Upper lobe of left lung (tissue), 6 donors: ENCODE results near the gene ZNF628. TPM values are rescaled to one million over a fixed set of nuclear protein-coding genes. Genes with fewer than 3 reads are reported as not detected.
A peak's percentile ranks its signal among the peaks of the same experiment; 100 is the strongest.

Experiments
- ATAC-seq, 2 donors: fragments of 200-7000 bp; cut with Tn5 transposase; one replicate each; pipeline ENCODE4 v1.9.1; 2022; ENCODE audit warnings: mild to moderate bottlenecking in 2 of 2, moderate library complexity in 2 of 2; ENCODE audit not compliant: low FRiP score in 2 of 2
- DNase-seq, 2 donors: peaks; one replicate each; pipeline ENCODE4 v3.0.0-alpha.2; 2019 to 2020
- H3K27ac ChIP-seq, 4 donors: fragments of 200-600 bp; sonication (generic); one replicate each; pipeline ENCODE4 v1.5.1; 2016 to 2019
- H3K27me3 ChIP-seq, 4 donors: fragments of 200-600 bp; sonication (generic); one replicate each; pipeline ENCODE4 v1.5.1; 2017 to 2019
- H3K36me3 ChIP-seq, 4 donors: fragments of 200-600 bp; sonication (generic); one replicate each; pipeline ENCODE4 v1.5.1; 2016 to 2019
- H3K4me1 ChIP-seq, 4 donors: fragments of 200-600 bp; sonication (generic); one replicate each; pipeline ENCODE4 v1.5.1; 2018 to 2019
- H3K4me3 ChIP-seq, 4 donors: fragments of 200-600 bp; sonication (generic); one replicate each; pipeline ENCODE4 v1.5.1; 2017 to 2019; ENCODE audit warnings: mild to moderate bottlenecking in 2 of 4, moderate library complexity in 1 of 4
- H3K9me3 ChIP-seq, 4 donors: fragments of 200-600 bp; sonication (generic); one replicate each; pipeline ENCODE4 v1.5.1; 2018 to 2019
- EP300 ChIP-seq, 4 donors: sonication (generic); formaldehyde crosslinking; IDR thresholded peaks; one replicate each; pipeline ENCODE4 v1.5.1; 2017; ENCODE audit warnings: antibody characterized with exemption in 4 of 4, control low read depth in 2 of 4
- POLR2A ChIP-seq, 4 donors: fragments of 450-650 bp; IDR thresholded peaks; one replicate each; pipeline ENCODE4 v1.5.1; 2016 to 2017; ENCODE audit warnings: antibody characterized with exemption in 4 of 4, mild to moderate bottlenecking in 2 of 4
- POLR2AphosphoS5 ChIP-seq, 2 donors: sonication (generic); formaldehyde crosslinking; IDR thresholded peaks; one replicate each; pipeline ENCODE4 v1.5.1; 2017; ENCODE audit warnings: antibody characterized with exemption in 2 of 2
- WGBS, 2 donors: methylation state at CpG; one replicate each; pipeline ENCODE4 v1.1.5; 2017 to 2018; 5-methylcytosine and 5-hydroxymethylcytosine counted together
- total RNA-seq, 6 donors: library from RNA; depleted of rRNA in 4 of 6; stranded (reverse); fragments of >200 nt in 4 of 6; gene quantifications; one replicate each; pipeline versions ENCODE4 v1.1.0 to v1.2.1, GENCODE V29; 2016 to 2021
- TF ChIP-seq, protein P1 (sequence below), 6 experiments: fragments of 450-650 bp in 4 of 6; fragments of 200-600 bp in 2 of 6; sonication (generic) in 2 of 6; IDR thresholded peaks; one replicate each; pipeline ENCODE4 v1.5.1; 2016 to 2019; ENCODE audit warnings: antibody characterized with exemption in 6 of 6
- donor health status: DM: no; HTN: no; CAD: no; lungs with moderate emphysema.
- donor health status: DM: no; HTN: yes; CAD: no; lungs with severe emphysema.

Gene ZNF628
- total RNA-seq, 6 donors from 2014 or later: 9.9 to 32.1 (median 12.4) TPM

DNA sequence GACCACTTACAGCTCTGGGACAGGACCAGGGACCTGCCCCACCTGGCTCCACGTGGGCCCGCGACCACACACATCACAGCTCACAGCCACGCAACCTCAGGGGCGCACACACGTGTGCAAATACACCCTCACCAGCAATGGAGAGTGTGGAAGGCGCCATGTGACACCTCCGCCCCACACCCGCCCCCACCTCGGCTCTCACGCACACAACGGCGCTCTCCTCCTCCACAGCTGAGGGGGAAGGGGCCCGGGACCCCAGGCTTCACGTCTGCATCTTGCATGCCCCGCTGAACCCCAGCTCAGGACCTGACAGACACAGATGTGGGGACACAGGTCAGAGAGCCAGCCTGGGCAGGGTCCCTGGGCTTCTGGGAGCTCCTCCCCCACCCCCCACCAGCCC, 26.9 kb upstream of the ZNF628 start:
- Histone ChIP-seq H3K4me1 (peaks cover 15 to 22% (median 20%) of the 10 kb centered on the region in 4 donors), H3K9me3 (no peaks in the 10 kb centered on the region), H3K36me3 (peaks cover 0 to 7% (median 0%) of the 10 kb centered on the region in 4 donors), H3K27ac (no peak overlapping the region), H3K27me3 (peaks cover 7 to 28% (median 20%) of the 10 kb centered on the region in 4 donors), H3K4me3 (no peak overlapping the region)
- DNase-seq (no peak), ATAC-seq (no peak)
- WGBS, 2 donors: 38 to 40% methylated on average over 5 to 16 of the region's 16 CpGs
- TF ChIP-seq, protein P1, sequence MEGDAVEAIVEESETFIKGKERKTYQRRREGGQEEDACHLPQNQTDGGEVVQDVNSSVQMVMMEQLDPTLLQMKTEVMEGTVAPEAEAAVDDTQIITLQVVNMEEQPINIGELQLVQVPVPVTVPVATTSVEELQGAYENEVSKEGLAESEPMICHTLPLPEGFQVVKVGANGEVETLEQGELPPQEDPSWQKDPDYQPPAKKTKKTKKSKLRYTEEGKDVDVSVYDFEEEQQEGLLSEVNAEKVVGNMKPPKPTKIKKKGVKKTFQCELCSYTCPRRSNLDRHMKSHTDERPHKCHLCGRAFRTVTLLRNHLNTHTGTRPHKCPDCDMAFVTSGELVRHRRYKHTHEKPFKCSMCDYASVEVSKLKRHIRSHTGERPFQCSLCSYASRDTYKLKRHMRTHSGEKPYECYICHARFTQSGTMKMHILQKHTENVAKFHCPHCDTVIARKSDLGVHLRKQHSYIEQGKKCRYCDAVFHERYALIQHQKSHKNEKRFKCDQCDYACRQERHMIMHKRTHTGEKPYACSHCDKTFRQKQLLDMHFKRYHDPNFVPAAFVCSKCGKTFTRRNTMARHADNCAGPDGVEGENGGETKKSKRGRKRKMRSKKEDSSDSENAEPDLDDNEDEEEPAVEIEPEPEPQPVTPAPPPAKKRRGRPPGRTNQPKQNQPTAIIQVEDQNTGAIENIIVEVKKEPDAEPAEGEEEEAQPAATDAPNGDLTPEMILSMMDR (IDR thresholded peaks at IDR 0.05): no peak
- TF ChIP-seq POLR2A (IDR thresholded peaks at IDR 0.05): no peak
- no peak for TF ChIP-seq POLR2AphosphoS5 (IDR thresholded peaks at IDR 0.05)
- no peak for TF ChIP-seq EP300 (IDR thresholded peaks at IDR 0.05)

DNA sequence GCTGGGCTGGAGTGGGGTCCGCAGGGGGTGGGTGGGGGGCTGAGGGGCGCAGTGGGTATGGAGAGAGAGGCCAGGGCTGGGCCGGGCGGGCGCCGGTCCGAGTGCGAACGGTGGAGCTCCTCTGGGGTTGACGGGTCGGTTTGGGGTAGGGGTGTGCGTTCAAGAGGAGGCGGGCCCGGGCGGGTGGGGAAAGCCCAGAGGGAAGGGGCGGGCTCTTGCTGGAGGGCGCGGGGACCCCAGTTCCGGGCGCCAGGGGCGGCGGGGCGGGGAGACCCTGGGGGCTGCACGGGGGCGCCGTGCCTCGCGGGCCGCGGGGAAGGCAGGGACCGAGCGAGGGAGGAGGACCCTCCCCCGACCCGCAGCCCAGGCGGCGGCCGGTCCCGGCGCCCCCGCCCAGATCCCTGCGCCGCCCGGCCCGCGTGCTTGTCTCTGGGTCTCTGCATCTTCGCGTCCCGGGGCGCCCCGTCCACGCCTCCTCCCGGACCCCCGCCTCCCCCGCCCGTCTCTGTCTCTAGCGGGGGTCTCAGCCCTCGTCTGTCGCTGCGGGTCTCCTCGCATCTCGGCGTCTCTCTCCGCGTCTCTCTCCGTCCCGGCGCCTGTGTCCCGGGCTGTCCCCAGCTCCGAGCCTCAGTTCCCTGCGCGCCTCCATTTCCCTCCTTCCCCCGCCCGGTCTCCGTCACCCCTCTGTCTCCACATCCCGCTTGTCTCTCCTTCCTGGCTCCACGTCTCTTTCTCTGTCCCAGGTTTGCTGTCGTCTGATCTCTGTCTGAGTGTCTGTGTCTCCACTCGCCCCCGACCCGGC, 25.1 kb upstream of the ZNF628 start:
- H3K9me3 ChIP-seq: no peaks in the 10 kb centered on the region
- peak overlapping the region in 2 of 4 donors; percentile 10 to 21 for H3K4me3 ChIP-seq
- DNase-seq: peak in 1 of 2 donors; percentile 85
- peaks cover 7 to 27% (median 16%) of the 10 kb centered on the region in 4 donors for H3K27me3 ChIP-seq
- H3K36me3 ChIP-seq: peaks cover 0 to 20% (median 9%) of the 10 kb centered on the region in 4 donors
- H3K4me1 ChIP-seq: peaks cover 15 to 22% (median 20%) of the 10 kb centered on the region in 4 donors
- TF ChIP-seq, protein P1 (IDR thresholded peaks at IDR 0.05): no peak
- no peak for TF ChIP-seq POLR2A (IDR thresholded peaks at IDR 0.05)
- no peak for TF ChIP-seq EP300 (IDR thresholded peaks at IDR 0.05)
- TF ChIP-seq POLR2AphosphoS5 (IDR thresholded peaks at IDR 0.05): no peak
- WGBS, 2 donors: 1 to 3% methylated on average over 23 to 34 of the region's 80 CpGs
- H3K27ac ChIP-seq: no peak overlapping the region
- peak in 1 of 2 donors; percentile 8 for ATAC-seq

DNA sequence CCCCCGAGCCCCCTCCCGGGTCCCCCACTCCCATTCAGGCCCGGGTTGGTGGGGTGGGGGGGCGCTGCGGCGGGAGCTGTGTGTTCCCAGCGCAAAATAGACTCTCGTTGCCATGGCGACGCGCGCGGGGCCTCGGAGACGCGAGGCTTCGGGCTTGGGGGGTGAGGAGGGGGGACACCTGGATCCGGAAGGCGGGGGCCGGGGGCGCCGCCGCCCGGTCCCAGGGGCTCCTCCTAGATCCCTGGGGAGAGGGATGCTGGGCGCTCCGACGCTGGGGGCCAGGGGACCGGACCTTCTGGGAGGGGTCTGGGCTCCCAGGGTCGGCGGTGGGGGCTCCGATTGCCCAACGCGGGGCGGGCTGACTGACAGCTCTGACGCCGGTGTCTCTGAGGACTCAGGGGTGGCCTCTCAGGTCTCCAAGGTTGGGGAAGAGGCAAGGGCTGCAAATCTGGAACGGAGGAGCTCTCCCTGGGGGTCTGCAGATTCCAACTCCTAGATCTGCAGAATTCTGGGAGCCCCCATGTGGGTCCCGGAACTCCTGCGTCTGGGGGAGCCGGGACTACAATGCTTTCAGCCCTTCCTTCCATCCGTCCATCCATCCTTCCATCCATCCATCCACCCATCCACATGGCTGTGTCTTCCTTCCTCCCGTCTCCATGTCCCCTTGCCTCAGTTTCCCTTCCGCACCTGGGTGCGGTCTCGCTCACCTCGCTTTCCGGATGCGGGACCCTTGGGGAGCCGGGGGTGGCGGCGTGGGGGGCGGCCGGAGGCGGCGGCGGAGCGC, 24.3 kb upstream of the ZNF628 start:
- ATAC-seq (no peak), DNase-seq (peak in 1 of 2 donors; percentile 85)

DNA sequence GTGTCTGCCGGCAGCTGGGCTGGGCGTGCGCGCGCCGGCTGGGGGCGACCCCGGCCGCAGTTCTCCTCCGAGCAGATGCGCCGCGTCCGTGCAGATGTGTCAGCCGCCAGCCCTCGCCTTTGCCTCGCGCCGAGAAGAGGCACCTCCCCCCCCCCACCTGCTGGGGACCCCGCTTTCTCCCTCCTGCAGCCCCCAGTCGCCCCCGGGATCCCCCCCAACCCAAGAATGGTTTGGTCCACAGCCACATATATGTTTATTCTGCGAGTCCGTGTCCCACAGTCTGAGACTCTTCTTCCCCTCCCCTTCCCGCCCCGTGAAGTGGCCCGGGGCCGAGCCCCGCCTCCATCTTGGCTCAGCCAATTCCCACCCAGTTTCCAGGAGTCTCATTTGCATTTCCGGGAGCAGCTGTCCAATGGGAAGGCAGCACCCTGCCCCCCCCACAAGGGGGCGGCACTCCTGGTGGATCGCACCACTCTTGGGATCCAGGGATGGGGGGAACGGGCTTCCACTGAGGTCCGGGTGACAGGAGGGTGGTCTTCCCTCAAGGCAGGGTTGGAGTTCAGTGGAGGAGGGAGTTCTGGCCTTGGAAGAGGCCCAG, 23.6 kb upstream of the ZNF628 start:
- WGBS, 2 donors: 30 to 34% methylated on average over 14 to 23 of the region's 34 CpGs
- Histone ChIP-seq H3K27ac (no peak overlapping the region), H3K27me3 (peaks cover 7 to 27% (median 16%) of the 10 kb centered on the region in 4 donors), H3K9me3 (no peaks in the 10 kb centered on the region), H3K4me1 (peaks cover 15 to 22% (median 20%) of the 10 kb centered on the region in 4 donors), H3K4me3 (peak overlapping the region in 2 of 4 donors; percentile 7 to 21), H3K36me3 (peaks cover 0 to 20% (median 9%) of the 10 kb centered on the region in 4 donors)
- ATAC-seq (peak; percentile 65 to 73), DNase-seq (peak in 1 of 2 donors; percentile 91)
- TF ChIP-seq EP300 (IDR thresholded peaks at IDR 0.05): no peak
- TF ChIP-seq, protein P1 (IDR thresholded peaks at IDR 0.05): no peak
- no peak for TF ChIP-seq POLR2AphosphoS5 (IDR thresholded peaks at IDR 0.05)

More for the DNA sequence above, 24.3 kb upstream of the ZNF628 start:
- TF ChIP-seq, protein P1 (IDR thresholded peaks at IDR 0.05): no peak
- no peak for TF ChIP-seq POLR2A (IDR thresholded peaks at IDR 0.05)
- TF ChIP-seq EP300 (IDR thresholded peaks at IDR 0.05): no peak
- no peak for TF ChIP-seq POLR2AphosphoS5 (IDR thresholded peaks at IDR 0.05)
- Histone ChIP-seq H3K4me3 (peak overlapping the region in 3 of 4 donors; percentile 7 to 21 (median 10)), H3K4me1 (peaks cover 15 to 22% (median 20%) of the 10 kb centered on the region in 4 donors), H3K9me3 (no peaks in the 10 kb centered on the region), H3K27ac (no peak overlapping the region), H3K27me3 (peaks cover 7 to 27% (median 16%) of the 10 kb centered on the region in 4 donors), H3K36me3 (peaks cover 0 to 20% (median 9%) of the 10 kb centered on the region in 4 donors)
- WGBS, 2 donors: 6 to 12% methylated on average over 22 to 47 of the region's 57 CpGs
